Ishikawa (cell line): ENCODE results near the gene FADS6.

ENCODE experiments used
- CEBPB ChIP-seq: IDR thresholded peaks from 2 replicates; pipeline ENCODE4 v1.6.1; 2012
- EGR1 ChIP-seq: IDR thresholded peaks from 2 replicates; pipeline ENCODE4 v1.6.1; 2012
- EP300 ChIP-seq: IDR thresholded peaks from 2 replicates; pipeline ENCODE4 v1.6.1; 2012; ENCODE audit warnings: borderline replicate concordance
- RAD21 ChIP-seq: IDR thresholded peaks from 2 replicates; pipeline ENCODE4 v1.6.1; 2012; ENCODE audit warnings: low read depth
- TAF1 ChIP-seq: IDR thresholded peaks from 2 replicates; pipeline ENCODE4 v1.6.1; 2012; ENCODE audit warnings: low read depth, mild to moderate bottlenecking
- TEAD4 ChIP-seq: IDR thresholded peaks from 2 replicates; pipeline ENCODE4 v1.6.1; 2012
- YY1 ChIP-seq: IDR thresholded peaks from 2 replicates; pipeline ENCODE4 v1.6.1; 2012; ENCODE audit warnings: low read depth
- TF ChIP-seq, protein P1 (sequence below): IDR thresholded peaks from 2 replicates; pipeline ENCODE4 v1.6.1; 2012
- TF ChIP-seq, protein P2 (sequence below): IDR thresholded peaks from 2 replicates; pipeline ENCODE4 v1.6.1; 2012; ENCODE audit warnings: low read depth, mild to moderate bottlenecking

DNA sequence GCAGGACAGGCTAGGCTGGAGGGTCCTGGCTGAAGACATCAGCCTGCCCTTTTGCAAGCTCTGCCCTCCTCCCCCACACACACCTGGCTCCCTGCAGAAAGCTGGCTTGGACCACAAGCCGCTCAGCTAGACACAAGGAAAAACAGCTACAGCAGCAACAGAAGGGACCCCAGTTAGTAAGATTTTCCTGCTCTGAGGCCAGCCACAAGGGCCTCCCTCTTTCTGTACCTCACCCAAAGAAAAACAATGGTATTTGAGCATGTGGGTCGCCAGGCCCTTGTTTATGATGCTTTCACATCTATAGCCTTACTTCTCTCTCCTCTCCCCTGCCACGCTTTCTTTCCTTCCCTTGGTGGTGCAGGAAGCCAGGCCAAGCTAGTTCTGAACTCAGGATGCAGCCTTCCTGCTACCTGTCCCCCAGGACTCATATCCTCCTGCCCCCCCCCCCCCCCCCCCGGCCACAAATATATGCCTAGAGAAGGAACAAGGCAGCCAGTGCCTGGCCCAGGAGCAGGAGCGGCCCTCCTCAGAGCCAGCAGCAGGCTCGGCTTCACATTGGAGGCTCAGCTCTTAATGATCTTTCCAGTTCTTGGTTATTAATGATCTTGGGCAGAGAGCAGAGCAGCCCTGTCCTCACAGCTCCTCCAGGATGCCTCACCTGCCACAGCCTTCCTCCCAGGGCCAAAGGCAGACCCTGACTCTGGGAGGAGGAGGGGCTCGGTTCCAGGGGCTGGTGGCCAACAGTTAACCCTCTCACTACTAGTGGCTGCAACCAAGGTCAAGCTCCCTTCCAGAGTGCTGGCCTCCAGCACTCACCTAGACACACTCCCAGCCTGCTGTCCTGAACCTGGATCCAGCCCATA is 53.2 kb downstream of the FADS6 start:
- TF ChIP-seq CEBPB (no peak), YY1 (no peak), RAD21 (no peak), TAF1 (no peak), EP300 (no peak), TEAD4 (no peak), EGR1 (no peak)
- TF ChIP-seq, protein P1, sequence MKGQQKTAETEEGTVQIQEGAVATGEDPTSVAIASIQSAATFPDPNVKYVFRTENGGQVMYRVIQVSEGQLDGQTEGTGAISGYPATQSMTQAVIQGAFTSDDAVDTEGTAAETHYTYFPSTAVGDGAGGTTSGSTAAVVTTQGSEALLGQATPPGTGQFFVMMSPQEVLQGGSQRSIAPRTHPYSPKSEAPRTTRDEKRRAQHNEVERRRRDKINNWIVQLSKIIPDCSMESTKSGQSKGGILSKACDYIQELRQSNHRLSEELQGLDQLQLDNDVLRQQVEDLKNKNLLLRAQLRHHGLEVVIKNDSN, result no peak
- TF ChIP-seq, protein P2, sequence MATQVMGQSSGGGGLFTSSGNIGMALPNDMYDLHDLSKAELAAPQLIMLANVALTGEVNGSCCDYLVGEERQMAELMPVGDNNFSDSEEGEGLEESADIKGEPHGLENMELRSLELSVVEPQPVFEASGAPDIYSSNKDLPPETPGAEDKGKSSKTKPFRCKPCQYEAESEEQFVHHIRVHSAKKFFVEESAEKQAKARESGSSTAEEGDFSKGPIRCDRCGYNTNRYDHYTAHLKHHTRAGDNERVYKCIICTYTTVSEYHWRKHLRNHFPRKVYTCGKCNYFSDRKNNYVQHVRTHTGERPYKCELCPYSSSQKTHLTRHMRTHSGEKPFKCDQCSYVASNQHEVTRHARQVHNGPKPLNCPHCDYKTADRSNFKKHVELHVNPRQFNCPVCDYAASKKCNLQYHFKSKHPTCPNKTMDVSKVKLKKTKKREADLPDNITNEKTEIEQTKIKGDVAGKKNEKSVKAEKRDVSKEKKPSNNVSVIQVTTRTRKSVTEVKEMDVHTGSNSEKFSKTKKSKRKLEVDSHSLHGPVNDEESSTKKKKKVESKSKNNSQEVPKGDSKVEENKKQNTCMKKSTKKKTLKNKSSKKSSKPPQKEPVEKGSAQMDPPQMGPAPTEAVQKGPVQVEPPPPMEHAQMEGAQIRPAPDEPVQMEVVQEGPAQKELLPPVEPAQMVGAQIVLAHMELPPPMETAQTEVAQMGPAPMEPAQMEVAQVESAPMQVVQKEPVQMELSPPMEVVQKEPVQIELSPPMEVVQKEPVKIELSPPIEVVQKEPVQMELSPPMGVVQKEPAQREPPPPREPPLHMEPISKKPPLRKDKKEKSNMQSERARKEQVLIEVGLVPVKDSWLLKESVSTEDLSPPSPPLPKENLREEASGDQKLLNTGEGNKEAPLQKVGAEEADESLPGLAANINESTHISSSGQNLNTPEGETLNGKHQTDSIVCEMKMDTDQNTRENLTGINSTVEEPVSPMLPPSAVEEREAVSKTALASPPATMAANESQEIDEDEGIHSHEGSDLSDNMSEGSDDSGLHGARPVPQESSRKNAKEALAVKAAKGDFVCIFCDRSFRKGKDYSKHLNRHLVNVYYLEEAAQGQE, result no peak
